Activated B cell treated with CpG ODN at 0.5 μM for 24 hours (primary cell): ENCODE data around the gene CXorf66. TPM values are rescaled to one million over a fixed set of nuclear protein-coding genes. Genes with fewer than 3 reads are reported as not detected.

Experiments used
- ATAC-seq: fragments of 200-7000 bp; cut with Tn5 transposase; one replicate; pipeline ENCODE4 v1.10.0; 2021; ENCODE audit warnings: low read depth, mild to moderate bottlenecking, moderate library complexity
- CTCF ChIA-PET: fragments of 350-600 bp; sonication (Branson Sonifier 250); formaldehyde crosslinking; loops from one replicate; lab custom pipeline; 2021; ENCODE audit warnings: antibody characterized with exemption; lab: Charles Lee
- POLR2A ChIA-PET: fragments of 350-600 bp; sonication (Branson Sonifier 250); formaldehyde crosslinking; loops from one replicate; lab custom pipeline; 2021; ENCODE audit warnings: antibody characterized with exemption; lab: Charles Lee
- DNase-seq: peaks from one replicate; pipeline ENCODE4 v3.0.0; 2022
- H3K27ac Mint-ChIP-seq: one replicate; pipeline ENCODE4 v1.8.0; 2020; ENCODE audit warnings: mixed read lengths
- H3K27me3 Mint-ChIP-seq: one replicate; pipeline ENCODE4 v1.8.0; 2021; ENCODE audit warnings: mixed read lengths
- H3K36me3 Mint-ChIP-seq: one replicate; pipeline ENCODE4 v1.8.0; 2021; ENCODE audit warnings: low read depth, mixed read lengths
- H3K4me1 Mint-ChIP-seq: one replicate; pipeline ENCODE4 v1.8.0; 2021; ENCODE audit warnings: mixed read lengths
- H3K4me3 Mint-ChIP-seq: one replicate; pipeline ENCODE4 v1.8.0; 2020; ENCODE audit warnings: mild to moderate bottlenecking, mixed read lengths
- H3K9me3 Mint-ChIP-seq: one replicate; pipeline ENCODE4 v1.8.0; 2020; ENCODE audit warnings: mixed read lengths
- CTCF ChIP-seq: fragments of 200-600 bp; IDR thresholded peaks from one replicate; pipeline ENCODE4 v1.8.0; 2022; ENCODE audit warnings: antibody characterized with exemption, mild to moderate bottlenecking
- intact Hi-C: fragments of 100-400 bp; cut with micrococcal nuclease; formaldehyde crosslinking; loops from one replicate; pipeline ENCODE4 v1.15.1; 2024
- total RNA-seq: library from RNA; stranded (reverse); gene quantifications from 2 replicates; pipeline ENCODE4 v1.2.3, GENCODE V29; 2022

Gene CXorf66
- total RNA-seq, 1 donor from 2014 or later, result not detected

- intact Hi-C loops, result no loop called here
- Mint-ChIP-seq H3K27me3 (no peaks in the 10 kb centered on the region), H3K27ac (no peak overlapping the region), H3K9me3 (no peaks in the 10 kb centered on the region), H3K4me1 (peaks cover 32% of the 10 kb centered on the region), H3K4me3 (no peak overlapping the region), H3K36me3 (peaks cover 5% of the 10 kb centered on the region)
- DNase-seq (no peak), ATAC-seq (no peak)
- ChIA-PET POLR2A (no interaction called here), CTCF (no interaction called here)
- no peak for TF ChIP-seq CTCF
These were observed 50.9 kb downstream of the CXorf66 start for GRCh38 chrX:139914421-139914820.

- CTCF ChIA-PET, result no interaction called here
- ATAC-seq, result no peak
These were observed 55.6 kb downstream of the CXorf66 start for GRCh38 chrX:139909712-139910111.

GRCh38 chrX:139907078-139907477 lies 58.2 kb downstream of the CXorf66 start:
- DNase-seq (no peak), ATAC-seq (no peak)
- intact Hi-C loops, result no loop called here
- H3K27ac Mint-ChIP-seq, result no peak overlapping the region
- no peak overlapping the region for H3K4me3 Mint-ChIP-seq
- H3K9me3 Mint-ChIP-seq, result no peaks in the 10 kb centered on the region
- ChIA-PET POLR2A (no interaction called here), CTCF (no interaction called here)
- H3K27me3 Mint-ChIP-seq, result no peaks in the 10 kb centered on the region
- TF ChIP-seq CTCF, result no peak
- peaks cover 28% of the 10 kb centered on the region for H3K4me1 Mint-ChIP-seq
- no peaks in the 10 kb centered on the region for H3K36me3 Mint-ChIP-seq

More at GRCh38 chrX:139909712-139910111, 55.6 kb downstream of the CXorf66 start:
- DNase-seq, result no peak
- Mint-ChIP-seq H3K27me3 (no peaks in the 10 kb centered on the region), H3K9me3 (no peaks in the 10 kb centered on the region), H3K4me3 (peak overlapping the region; percentile 38), H3K4me1 (peaks cover 28% of the 10 kb centered on the region), H3K36me3 (peaks cover 5% of the 10 kb centered on the region), H3K27ac (no peak overlapping the region)
- intact Hi-C loops, result no loop called here
- TF ChIP-seq CTCF, result no peak
- POLR2A ChIA-PET, result no interaction called here

- H3K27me3 Mint-ChIP-seq, result no peaks in the 10 kb centered on the region
- H3K36me3 Mint-ChIP-seq, result no peaks in the 10 kb centered on the region
- ChIA-PET POLR2A (no interaction called here), CTCF (no interaction called here)
- no peak overlapping the region for H3K4me3 Mint-ChIP-seq
- peaks cover 20% of the 10 kb centered on the region for H3K4me1 Mint-ChIP-seq
- no peaks in the 10 kb centered on the region for H3K9me3 Mint-ChIP-seq
- H3K27ac Mint-ChIP-seq, result no peak overlapping the region
- DNase-seq, result no peak
- ATAC-seq, result no peak
- intact Hi-C loops, result no loop called here
- TF ChIP-seq CTCF, result no peak
These were observed 59.6 kb downstream of the CXorf66 start for GRCh38 chrX:139905743-139906142.

Other genes starting within 250 kb of the CXorf66 start
- gene ATP11C, start 32.5 kb downstream of the CXorf66 start, total RNA-seq, result 19.7 and 21.3 TPM in 2 replicates